ENCODE measurements around the gene GABARAPL2. TPM values are rescaled to one million over a fixed set of nuclear protein-coding genes. Genes with fewer than 3 reads are reported as not detected.
A peak's percentile ranks its signal among the peaks of the same experiment; 100 is the strongest.

Gene GABARAPL2
- total RNA-seq, 1 experiment from 2014 or later, result 56.2 TPM

DNA sequence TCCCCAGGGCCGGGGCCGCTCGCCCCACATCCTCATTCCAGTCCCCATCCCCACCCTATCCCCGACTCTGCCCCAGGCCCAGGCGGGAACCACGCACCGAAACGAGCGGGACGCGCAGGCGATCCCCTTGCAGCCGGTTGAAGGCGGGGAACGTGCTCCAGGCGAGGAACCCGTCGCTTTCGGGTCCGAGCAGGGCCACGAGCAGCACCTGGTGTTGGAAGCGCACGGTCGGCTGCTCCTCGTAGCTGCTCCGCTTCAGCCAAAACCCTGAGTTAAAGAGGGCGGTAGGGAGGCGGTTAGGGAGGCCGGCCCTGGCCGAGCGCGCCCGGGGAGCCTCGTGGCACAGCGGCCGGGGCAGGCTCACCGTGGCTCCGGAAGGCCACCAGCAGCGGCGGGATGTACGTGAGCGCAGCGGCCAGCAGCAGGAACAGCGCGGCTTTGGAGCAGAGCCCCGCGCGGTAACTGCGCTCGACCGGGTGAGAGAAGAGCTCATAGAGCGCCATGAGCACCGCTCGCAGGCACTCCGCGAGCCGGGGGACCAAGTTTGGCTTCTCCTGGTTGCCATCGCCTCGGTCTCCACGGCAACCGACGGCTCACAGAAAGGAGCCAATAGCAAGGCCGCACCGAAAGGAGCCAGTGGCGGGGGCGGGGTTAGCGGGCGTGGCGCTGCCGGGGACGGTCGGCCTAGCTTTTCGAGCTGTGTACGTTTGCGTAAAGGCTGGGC, 10.3 kb upstream of the GABARAPL2 start, which contains the start of gene TMEM231:
TSS of gene TMEM231 (minus strand) at position 546 of the 724 bp plus-strand sequence. CDS start at position 503, 43 bp downstream.
- POLR2A ChIA-PET, result interaction anchor here (1.3 kb wide), 1 partner anchor 9 kb away, joined by 3 read pairs; no protein-coding TSS in a partner anchor
- Histone ChIP-seq H3K4me3 (ENCODE audit: low read depth in 2 of 2, low read length in 2 of 2) (peak within 1 kb of the TSS; percentile 74 to 79), H3K36me3 (ENCODE audit: control insufficient read depth, insufficient read depth, low read length) (no peaks in the 10 kb centered on the region), H3K4me1 (ENCODE audit: control insufficient read depth, insufficient read depth, low read length) (no peaks in the 10 kb centered on the region), H3K27ac (ENCODE audit: low read length) (peak within 1 kb of the TSS; percentile 82), H3K9me3 (ENCODE audit: control insufficient read depth, insufficient read depth, low read depth, low read length) (no peaks in the 10 kb centered on the region), H3K27me3 (ENCODE audit: control insufficient read depth, insufficient read depth, low read length) (no peaks in the 10 kb centered on the region)
- peak; percentile 95 for ATAC-seq
- in situ Hi-C loops (cut with HindIII; ENCODE audit: low pct_unique_long_range_greater_than_20kb, low sequenced_read_pairs) (no loop called here), intact Hi-C loops (cut with micrococcal nuclease; ENCODE audit: unreplicated experiment) (loop anchor here (10.0 kb wide), 1 partner anchor 81 kb away; no protein-coding TSS in a partner anchor)
- no TSS peak for BruUV-seq (replicated peaks)
- TF ChIP-seq REST (IDR thresholded peaks at IDR 0.05; ENCODE audit: insufficient read depth in 1 of 2, low read depth in 2 of 2, low read length in 1 of 2) (no peak), TCF7L2 (IDR thresholded peaks at IDR 0.05; ENCODE audit: low read depth, low read length) (no peak), POLR2AphosphoS5 (IDR thresholded peaks at IDR 0.05; ENCODE audit: low read depth, low read length) (no peak; the same call in 1 of the 2 replicates), SIN3A (IDR thresholded peaks at IDR 0.05; ENCODE audit: borderline replicate concordance, insufficient read depth, low read depth, low read length) (no peak)
- TF ChIP-seq, protein P1, sequence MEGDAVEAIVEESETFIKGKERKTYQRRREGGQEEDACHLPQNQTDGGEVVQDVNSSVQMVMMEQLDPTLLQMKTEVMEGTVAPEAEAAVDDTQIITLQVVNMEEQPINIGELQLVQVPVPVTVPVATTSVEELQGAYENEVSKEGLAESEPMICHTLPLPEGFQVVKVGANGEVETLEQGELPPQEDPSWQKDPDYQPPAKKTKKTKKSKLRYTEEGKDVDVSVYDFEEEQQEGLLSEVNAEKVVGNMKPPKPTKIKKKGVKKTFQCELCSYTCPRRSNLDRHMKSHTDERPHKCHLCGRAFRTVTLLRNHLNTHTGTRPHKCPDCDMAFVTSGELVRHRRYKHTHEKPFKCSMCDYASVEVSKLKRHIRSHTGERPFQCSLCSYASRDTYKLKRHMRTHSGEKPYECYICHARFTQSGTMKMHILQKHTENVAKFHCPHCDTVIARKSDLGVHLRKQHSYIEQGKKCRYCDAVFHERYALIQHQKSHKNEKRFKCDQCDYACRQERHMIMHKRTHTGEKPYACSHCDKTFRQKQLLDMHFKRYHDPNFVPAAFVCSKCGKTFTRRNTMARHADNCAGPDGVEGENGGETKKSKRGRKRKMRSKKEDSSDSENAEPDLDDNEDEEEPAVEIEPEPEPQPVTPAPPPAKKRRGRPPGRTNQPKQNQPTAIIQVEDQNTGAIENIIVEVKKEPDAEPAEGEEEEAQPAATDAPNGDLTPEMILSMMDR (IDR thresholded peaks at IDR 0.05), result no peak
- CTCF ChIA-PET, result interaction anchor here (0.6 kb wide), 1 partner anchor 90 kb away, joined by 17 read pairs; no protein-coding TSS in a partner anchor
- no peak for DNase-seq (ENCODE audit: low read depth, low spot score)

- no TSS peak for BruUV-seq (replicated peaks)
- Histone ChIP-seq H3K4me3 (ENCODE audit: low read depth in 2 of 2, low read length in 2 of 2) (peak overlapping the region; percentile 74 to 79), H3K27me3 (ENCODE audit: control insufficient read depth, insufficient read depth, low read length) (peaks cover 2% of the 10 kb centered on the region; the same call in 1 of the 2 replicates), H3K27ac (ENCODE audit: low read length) (peak overlapping the region; percentile 82), H3K36me3 (ENCODE audit: control insufficient read depth, insufficient read depth, low read length) (no peaks in the 10 kb centered on the region), H3K4me1 (ENCODE audit: control insufficient read depth, insufficient read depth, low read length) (no peaks in the 10 kb centered on the region), H3K9me3 (ENCODE audit: control insufficient read depth, insufficient read depth, low read depth, low read length) (no peaks in the 10 kb centered on the region)
- TF ChIP-seq SIN3A (IDR thresholded peaks at IDR 0.05; ENCODE audit: borderline replicate concordance, insufficient read depth, low read depth, low read length), result no peak
- no peak for TF ChIP-seq REST (IDR thresholded peaks at IDR 0.05; ENCODE audit: insufficient read depth in 1 of 2, low read depth in 2 of 2, low read length in 1 of 2)
- TF ChIP-seq POLR2AphosphoS5 (IDR thresholded peaks at IDR 0.05; ENCODE audit: low read depth, low read length), result no peak
- TF ChIP-seq TCF7L2 (IDR thresholded peaks at IDR 0.05; ENCODE audit: low read depth, low read length), result no peak
- TF ChIP-seq, protein P1 (IDR thresholded peaks at IDR 0.05), result no peak
- CTCF ChIA-PET, result no interaction called here
- intact Hi-C loops (cut with micrococcal nuclease; ENCODE audit: unreplicated experiment) (loop anchor here (10.0 kb wide), 1 partner anchor 82 kb away; no protein-coding TSS in a partner anchor), in situ Hi-C loops (cut with HindIII; ENCODE audit: low pct_unique_long_range_greater_than_20kb, low sequenced_read_pairs) (no loop called here)
- ATAC-seq (peak; percentile 2; the same call in 1 of the 2 replicates), DNase-seq (ENCODE audit: low read depth, low spot score) (no peak)
- POLR2A ChIA-PET, result interaction anchor here (1.3 kb wide), 1 partner anchor 8 kb away, joined by 3 read pairs; no protein-coding TSS in a partner anchor
Measured at GRCh38 chr16:75556431-75556950, 9.7 kb upstream of the GABARAPL2 start.

All from Panc1 (cell line).